GM10266 (cell line): ENCODE measurements around the gene ATG4D.
A peak's percentile ranks its signal among the peaks of the same experiment; 100 is the strongest.

Experiments
- DNase-seq: peaks from one replicate; pipeline ENCODE4 v3.0.0; 2012; ENCODE audit errors: extremely low spot score
- TF ChIP-seq, protein P1 (sequence below): IDR thresholded peaks from 2 replicates; pipeline ENCODE4 v1.5.1; 2012; ENCODE audit warnings: mild to moderate bottlenecking, low read depth; ENCODE audit not compliant: control insufficient read depth, insufficient read depth; ENCODE audit errors: missing control alignments

Gene ATG4D

DNA sequence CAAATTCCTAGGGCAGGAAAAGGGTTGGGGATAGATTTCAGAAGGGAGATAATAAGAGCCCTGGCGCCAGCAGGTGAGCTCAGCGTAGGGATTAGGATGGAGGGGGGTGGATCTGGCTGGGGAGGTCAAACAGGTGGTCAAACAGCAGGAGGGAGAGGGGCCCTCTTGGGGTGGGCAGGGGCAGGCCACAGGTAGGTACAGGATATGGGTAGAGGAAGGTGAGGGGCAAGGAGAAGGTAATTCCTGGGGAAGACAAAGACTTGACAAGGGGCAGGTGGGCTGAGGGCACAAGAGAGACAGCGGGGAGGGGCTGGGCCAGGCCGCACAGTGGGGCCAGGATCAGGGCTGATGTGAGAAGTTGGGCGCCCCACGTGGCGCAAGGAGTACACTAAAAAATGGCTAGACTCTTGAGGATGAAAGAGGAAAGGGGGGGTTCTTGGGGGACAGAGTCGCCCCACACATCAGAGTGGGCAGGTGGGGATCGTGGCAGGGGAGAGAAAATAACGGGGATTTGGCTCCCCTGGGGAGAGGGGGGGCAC, 21.4 kb downstream of the ATG4D start:
- TF ChIP-seq, protein P1, sequence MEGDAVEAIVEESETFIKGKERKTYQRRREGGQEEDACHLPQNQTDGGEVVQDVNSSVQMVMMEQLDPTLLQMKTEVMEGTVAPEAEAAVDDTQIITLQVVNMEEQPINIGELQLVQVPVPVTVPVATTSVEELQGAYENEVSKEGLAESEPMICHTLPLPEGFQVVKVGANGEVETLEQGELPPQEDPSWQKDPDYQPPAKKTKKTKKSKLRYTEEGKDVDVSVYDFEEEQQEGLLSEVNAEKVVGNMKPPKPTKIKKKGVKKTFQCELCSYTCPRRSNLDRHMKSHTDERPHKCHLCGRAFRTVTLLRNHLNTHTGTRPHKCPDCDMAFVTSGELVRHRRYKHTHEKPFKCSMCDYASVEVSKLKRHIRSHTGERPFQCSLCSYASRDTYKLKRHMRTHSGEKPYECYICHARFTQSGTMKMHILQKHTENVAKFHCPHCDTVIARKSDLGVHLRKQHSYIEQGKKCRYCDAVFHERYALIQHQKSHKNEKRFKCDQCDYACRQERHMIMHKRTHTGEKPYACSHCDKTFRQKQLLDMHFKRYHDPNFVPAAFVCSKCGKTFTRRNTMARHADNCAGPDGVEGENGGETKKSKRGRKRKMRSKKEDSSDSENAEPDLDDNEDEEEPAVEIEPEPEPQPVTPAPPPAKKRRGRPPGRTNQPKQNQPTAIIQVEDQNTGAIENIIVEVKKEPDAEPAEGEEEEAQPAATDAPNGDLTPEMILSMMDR = peak; percentile 61
- peak; percentile 84 for DNase-seq

DNA sequence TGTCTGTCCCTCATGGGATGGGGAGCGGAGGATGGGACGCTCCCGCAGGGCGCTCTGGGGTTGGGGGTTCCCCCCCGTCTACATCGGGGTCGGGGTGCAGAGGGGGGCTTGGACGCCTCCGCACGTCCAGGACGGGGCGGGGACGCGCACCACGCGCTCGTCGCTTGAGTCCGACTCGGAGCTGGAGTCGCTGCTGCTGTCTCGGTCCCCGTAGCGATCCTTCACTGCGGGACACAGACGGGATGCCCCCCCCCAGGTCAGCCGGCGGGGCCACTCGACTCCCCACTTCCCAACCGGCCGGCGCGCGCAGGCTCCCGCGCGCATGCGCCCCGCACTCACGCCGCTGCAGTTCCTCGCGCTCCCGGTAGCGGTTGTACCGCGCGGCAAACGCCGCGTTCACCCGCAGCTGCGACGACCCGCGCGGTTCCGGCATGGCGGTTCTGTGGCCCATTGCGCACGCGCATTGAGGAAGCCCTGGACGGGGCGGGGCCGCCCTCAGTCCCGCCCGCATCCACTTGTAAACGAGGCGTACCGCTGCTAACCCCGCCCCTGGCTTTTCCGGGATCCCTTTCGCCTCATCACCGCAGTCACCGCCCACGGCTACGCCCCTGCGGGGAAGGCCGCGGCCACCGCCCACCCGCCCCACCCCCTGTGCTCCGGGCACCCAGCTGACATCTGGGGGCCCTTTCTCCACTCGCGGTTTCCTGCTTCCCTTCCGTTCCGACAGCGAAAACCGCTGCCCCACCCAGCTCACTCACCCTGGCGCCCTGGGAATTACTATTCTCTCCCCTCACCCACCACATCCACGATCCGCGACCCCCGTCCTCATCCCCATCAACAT, 22.1 kb downstream of the ATG4D start, which contains the start of gene KRI1:
KRI1 (minus strand) TSS at position 444 of the 841 bp plus-strand sequence; CDS start at position 433, 11 bp downstream.
- TF ChIP-seq, protein P1 = peak; percentile 5
- DNase-seq = peak; percentile 99

DNA sequence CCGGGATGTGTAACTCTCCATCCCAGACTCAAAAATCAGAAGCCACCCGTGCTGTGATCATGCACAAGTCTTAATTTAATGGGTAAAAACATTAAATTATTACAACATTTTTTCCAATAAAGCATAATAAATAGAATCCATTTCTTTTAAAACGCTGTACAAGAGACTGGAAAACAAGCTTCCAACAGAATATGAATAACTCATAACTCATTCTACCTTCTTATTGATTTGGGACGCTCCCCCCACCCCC, 22.6 kb downstream of the ATG4D start:
- TF ChIP-seq, protein P1 = no peak
- no peak for DNase-seq

DNA sequence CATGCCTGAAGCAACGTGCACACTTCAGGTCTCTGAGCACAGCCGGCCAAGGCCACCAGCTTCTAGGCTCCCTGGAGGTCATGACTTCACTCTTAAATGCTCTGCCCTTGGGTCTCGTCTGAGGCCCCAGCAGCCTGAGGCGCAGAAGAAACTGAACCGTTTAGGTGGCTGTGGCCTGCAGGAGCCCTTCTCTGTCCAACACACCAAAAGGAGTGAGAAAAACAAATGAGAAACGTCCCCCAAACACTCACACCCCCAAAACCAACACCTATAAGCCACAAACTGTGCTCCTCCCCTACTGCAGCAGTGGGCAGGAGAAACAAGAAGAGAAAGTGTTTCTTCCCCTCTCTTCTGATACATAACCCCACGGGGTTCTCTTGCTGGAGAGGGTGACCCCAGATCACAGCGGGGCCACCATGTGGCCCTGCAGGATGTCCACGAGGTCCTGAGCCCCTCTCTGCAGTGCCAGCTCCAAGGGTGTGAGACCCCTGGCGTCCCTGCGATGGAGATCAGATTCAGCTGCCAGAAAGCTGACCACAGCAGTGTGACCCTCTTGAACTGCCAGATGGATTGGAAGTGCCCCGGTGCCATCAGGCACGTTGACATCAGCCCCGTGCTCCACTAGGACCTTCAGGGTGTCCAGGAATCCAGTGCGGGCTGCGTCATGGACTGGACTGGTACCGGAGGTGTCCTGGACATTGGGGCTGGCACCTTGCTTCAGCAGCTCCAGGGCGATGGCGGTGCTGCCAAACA, 23.1 kb downstream of the ATG4D start:
- DNase-seq = peak; percentile 80
- TF ChIP-seq, protein P1 = no peak

DNA sequence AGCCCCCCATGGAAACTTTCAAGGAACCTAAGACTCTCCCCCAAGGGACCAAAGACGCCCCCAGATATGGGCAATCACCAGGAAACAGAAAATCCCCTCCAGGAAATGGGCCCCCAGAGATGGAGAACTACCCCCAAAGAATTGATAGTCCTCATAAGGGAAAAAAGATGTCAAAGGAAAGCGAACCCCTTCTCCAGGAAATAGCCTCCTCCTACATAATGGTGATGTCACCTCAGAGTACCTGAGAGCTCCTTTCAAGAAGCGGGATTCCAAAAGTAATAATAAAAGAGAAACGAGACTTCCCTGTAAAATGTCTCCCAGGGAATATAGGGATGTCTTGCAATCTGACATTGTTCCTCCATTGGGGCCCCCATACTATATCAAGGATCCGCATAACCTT, 24.0 kb downstream of the ATG4D start:
- TF ChIP-seq, protein P1 = no peak
- no peak for DNase-seq

DNA sequence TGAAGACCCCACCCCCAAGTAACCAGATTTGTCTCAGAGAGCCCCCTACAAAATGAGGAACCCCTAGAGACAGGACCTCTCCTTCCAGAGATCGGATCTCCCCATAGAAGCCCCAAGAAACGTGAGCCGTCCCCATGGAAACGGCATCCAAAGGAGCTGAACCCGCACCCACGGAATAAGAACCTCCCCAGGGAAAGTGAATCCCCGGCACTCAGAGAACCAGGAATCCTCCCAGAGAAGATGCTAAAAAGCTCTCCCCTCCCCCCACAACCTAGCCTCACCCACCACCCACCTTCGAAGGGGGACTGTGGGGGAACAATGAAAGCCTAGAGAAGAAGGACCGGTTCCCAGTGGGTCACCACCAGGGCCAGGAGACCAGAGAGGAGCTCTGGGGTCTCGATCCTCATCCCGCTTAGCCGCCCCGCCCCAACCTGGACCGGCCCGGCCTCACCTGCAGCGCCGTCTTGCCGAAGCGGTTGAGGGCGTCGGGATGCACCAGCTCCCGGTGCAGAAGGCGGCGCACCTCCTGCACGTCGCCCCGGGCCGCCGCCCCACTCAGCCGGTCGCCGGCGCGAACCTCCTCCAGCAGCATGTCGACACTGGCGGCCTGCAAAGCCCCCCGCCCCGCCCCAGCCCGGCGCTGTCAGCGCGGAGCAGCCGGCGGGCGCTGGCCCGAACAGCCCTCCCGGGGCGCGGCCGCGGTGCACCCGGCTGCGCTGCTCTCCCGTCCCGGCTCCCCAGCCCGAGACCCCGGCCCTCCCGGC, 24.5 kb downstream of the ATG4D start:
- DNase-seq = no peak
- TF ChIP-seq, protein P1 = no peak
